Measurements from ENCODE around the gene BABAM2.

Gene BABAM2

GRCh38 chr2:27992787-27993401 lies 102.4 kb downstream of the BABAM2 start:
- FAIRE-seq, result no peak
- TF ChIP-seq, protein P1, sequence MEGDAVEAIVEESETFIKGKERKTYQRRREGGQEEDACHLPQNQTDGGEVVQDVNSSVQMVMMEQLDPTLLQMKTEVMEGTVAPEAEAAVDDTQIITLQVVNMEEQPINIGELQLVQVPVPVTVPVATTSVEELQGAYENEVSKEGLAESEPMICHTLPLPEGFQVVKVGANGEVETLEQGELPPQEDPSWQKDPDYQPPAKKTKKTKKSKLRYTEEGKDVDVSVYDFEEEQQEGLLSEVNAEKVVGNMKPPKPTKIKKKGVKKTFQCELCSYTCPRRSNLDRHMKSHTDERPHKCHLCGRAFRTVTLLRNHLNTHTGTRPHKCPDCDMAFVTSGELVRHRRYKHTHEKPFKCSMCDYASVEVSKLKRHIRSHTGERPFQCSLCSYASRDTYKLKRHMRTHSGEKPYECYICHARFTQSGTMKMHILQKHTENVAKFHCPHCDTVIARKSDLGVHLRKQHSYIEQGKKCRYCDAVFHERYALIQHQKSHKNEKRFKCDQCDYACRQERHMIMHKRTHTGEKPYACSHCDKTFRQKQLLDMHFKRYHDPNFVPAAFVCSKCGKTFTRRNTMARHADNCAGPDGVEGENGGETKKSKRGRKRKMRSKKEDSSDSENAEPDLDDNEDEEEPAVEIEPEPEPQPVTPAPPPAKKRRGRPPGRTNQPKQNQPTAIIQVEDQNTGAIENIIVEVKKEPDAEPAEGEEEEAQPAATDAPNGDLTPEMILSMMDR (IDR thresholded peaks at IDR 0.05; ENCODE audit: insufficient read depth, missing control alignments), result no peak
- DNase-seq (ENCODE audit: insufficient read length, low spot score), result no peak

- FAIRE-seq, result no peak
- TF ChIP-seq, protein P1 (IDR thresholded peaks at IDR 0.05; ENCODE audit: insufficient read depth, missing control alignments), result no peak
These were observed 102.9 kb downstream of the BABAM2 start for GRCh38 chr2:27993402-27993787.

DNA sequence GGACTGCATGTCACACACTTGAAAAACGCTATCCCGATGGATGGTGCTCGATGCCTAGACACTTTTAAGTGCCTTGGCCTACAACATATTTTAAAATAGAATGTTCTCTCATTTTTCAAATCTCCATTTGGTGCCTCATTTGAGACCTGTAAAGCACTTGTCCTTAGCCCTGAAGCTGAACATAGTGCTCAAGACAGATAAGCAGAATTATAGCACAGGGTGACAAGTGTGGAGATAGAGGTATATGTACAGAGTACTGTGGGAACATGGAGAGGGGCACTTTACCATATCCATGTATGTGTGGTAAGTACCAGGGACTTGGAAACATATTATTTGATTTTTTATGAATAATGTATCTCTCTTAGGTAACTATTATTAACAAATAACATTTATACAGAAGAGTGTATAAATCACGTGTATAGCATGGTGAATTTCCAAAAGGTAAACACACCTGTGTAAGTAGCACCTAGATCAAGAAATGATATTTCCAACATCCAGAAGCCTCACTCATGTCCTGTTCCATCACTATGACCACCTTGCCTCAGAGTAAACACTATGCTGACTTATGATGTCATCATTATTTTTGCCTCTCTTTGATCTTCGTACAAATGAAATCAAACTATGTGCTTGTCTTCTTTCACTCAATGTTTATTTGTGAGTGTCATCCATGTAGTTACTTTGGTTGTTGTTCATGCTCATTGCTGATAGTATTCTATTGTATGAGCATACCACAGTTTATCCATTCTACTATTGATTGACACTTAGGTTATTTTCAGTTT lies 103.6 kb downstream of the BABAM2 start:
- FAIRE-seq, result no peak
- TF ChIP-seq, protein P1 (IDR thresholded peaks at IDR 0.05; ENCODE audit: insufficient read depth, missing control alignments), result no peak
- DNase-seq (ENCODE audit: insufficient read length, low spot score), result no peak

More at GRCh38 chr2:27993402-27993787, 102.9 kb downstream of the BABAM2 start:
- no peak for DNase-seq (ENCODE audit: insufficient read length, low spot score)

GRCh38 chr2:27996156-27996922 lies 105.8 kb downstream of the BABAM2 start:
- FAIRE-seq (no peak), DNase-seq (ENCODE audit: insufficient read length, low spot score) (no peak)
- TF ChIP-seq, protein P1 (IDR thresholded peaks at IDR 0.05; ENCODE audit: insufficient read depth, missing control alignments), result no peak

DNA sequence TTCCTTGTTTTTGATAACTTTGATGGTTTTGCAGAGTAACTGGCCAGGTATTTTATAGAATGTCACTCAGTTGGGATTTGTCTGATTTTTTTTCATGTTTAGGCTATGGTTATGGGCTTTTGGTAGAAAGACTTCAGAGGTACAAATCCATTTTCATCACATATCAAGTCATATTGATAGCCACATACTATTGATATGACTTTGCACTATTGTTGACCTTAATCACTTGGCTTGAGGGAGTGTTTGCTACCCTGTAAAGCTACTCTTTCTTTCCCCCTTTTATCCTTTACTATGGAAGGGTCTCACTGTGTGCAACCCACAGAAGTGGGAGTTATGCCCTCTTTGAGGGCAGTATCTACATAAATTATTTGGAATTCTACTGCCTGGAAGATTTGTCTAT lies 109.8 kb downstream of the BABAM2 start:
- FAIRE-seq (no peak), DNase-seq (ENCODE audit: insufficient read length, low spot score) (no peak)
- TF ChIP-seq, protein P1 (IDR thresholded peaks at IDR 0.05; ENCODE audit: insufficient read depth, missing control alignments), result no peak

DNA sequence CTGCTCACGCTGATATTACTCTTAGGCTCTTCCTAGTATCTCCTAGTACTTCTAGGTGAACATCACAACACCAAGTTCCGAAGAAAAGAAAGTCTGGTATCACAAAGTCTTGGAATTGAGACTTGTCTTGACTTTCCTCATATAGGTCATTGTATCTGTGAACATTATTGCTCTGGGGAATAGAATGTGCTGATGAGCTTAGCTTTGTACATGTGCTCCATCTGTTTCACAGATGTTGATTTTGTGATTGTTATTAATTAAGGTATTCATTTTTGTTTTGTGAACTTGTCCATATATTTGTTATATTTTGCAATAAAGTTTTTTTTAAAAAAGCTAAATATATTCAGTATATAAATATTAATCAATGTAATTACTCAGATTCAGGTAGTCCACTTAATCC lies 111.7 kb downstream of the BABAM2 start:
- TF ChIP-seq, protein P1 (IDR thresholded peaks at IDR 0.05; ENCODE audit: insufficient read depth, missing control alignments), result no peak

More for the DNA sequence above, 111.7 kb downstream of the BABAM2 start:
- DNase-seq (ENCODE audit: insufficient read length, low spot score), result no peak
- peak; percentile 46 for FAIRE-seq
